HG03139 (cell line): ENCODE measurements around the gene PIP4K2C.
"Not testable (repeated sequence)": the region's sequence is repeated elsewhere in the genome, so short reads cannot be mapped to it uniquely, and the experiment has no call there.

Experiments
- ATAC-seq: cut with Tn5 transposase; IDR thresholded peaks from one replicate; pipeline ENCODE4 v1.9.1; 2021; ENCODE audit not compliant: unreplicated experiment

Gene PIP4K2C

DNA sequence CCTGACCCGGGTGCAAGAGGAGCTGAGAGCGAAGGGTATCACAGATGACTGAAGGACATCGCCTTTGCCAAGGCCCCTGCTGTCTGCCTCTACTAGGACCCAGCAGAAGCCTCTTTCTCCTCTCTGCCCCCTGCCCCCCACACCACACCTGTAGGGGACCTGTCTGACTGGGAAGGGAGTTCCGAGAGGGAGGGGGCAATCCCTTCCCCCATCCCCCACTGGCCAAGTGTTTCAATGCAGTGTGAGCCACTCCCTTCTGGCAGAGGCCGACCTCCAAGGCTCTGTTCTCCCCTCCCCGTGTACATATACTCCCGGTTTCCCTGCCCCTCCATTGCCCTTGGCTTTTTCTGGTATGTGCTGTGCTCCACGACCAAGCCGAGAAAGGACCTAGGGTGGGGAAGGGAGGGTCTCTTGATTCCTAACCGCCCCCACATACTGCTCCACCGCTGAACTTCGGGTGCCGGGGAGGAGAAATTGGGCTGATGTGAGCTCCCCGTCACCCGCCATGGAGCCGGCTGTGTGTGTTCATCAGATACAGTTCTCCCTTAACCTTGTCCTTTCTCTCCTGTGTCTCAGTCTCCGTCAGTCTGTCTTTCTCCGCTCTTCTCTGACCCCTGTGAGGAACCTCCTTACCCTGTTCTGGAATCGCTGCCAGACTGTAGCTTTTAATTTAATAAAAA, 18.2 kb downstream of the PIP4K2C start:
- ATAC-seq, result no peak

DNA sequence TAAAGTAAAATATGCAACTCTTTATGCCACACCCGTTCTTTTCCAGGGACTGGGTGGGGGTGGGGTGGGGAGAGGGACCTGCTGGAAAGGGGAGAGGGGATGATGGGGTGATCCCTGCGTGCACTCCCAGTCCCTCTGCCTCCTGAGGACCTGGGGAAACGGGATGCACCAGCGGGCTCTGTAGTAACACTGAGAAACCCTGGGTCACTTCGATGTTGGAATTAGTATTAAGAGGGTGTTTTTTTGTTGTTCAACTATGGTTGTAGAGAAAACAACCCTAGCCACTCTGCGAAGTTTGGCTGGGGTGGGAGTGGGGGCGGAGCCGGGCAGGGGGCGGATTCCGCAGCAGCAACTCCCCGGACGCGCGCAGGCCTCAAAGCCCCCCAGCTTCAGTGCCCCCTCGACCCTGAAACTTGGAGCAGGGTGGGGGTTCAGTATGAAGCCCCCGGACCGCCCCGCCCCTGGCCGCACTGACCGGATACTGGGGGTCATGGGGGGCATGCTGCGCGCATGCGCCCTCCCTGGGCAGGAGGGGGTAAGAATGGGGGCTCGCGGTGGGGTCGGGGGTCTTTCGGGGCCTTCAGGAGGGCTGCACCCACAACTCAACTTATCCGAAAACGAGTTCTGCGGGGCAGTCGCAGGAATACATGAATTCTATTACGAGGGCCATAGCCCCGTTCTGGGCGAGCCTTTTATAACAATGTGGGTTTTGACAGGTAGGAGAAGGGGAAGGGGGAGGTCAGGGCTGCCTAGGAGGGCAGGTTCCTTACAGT, 19.0 kb downstream of the PIP4K2C start:
- no peak for ATAC-seq

DNA sequence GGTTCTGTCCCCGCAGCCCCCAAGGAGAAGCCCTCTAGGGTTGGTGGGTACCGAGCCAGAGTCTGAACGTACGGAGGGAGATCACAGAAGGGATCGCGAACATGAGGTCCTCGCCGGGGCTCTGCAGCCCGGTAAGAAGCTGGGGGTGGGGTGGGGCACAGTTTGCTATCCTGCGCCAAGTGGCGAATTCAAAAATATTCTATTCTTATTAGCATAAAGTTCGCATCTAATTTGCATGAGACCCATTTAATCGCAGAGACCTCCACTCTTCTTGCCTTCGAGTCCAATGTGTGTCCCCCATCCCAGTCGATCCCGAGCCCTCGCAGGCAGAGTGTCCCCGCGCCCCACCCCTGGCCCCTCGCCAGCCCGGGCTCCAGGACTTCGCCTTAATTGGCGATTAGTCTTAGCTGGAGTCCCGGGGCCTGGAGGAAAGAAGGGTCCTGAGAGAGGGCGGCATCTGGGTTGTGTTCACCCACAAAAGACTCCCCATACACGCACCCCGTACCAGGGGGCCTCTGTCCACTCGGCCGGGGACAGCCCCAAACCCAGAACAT, 19.6 kb downstream of the PIP4K2C start:
- no peak for ATAC-seq

DNA sequence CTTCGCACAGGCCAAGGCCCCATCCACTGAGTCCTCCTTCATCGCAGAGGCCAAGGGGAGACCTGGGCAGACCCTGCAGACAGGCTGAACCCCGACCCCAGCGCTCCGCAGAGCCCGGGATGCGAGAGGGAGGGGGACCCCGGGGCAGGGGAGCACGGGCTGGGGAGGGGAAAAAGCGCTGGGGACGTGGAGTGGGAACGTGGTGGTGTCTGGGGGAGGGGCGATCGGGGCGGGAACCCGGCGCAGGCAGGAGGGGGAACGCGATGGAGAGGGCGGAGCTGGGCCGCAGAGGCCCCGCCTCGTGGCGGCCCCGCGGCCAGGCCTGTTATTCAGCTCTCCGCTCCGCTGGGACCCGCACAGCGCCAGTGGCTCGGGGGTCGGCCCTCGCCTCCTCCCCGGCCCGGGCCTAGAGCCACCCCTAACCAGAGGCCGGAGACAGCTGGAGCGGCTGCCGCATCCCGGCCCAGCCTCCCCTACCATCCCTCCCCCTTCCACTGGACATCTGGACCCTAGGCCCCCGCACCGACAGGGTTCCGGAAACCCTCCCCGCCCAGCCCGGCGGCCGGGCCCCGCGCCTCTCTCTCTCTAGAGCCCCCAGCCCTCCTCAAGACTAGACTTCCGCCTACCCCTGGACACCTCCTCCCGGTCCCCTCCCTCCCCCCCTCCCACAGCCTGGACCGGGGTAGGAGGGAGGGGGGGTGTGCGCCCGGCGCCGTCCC, 20.3 kb downstream of the PIP4K2C start, which contains the start of gene ARHGEF25:
ARHGEF25 (plus strand) TSS at position 328 of the 719 bp plus-strand sequence. CDS start 460 bp downstream, outside the sequence.
- ATAC-seq, result peak; percentile 43

DNA sequence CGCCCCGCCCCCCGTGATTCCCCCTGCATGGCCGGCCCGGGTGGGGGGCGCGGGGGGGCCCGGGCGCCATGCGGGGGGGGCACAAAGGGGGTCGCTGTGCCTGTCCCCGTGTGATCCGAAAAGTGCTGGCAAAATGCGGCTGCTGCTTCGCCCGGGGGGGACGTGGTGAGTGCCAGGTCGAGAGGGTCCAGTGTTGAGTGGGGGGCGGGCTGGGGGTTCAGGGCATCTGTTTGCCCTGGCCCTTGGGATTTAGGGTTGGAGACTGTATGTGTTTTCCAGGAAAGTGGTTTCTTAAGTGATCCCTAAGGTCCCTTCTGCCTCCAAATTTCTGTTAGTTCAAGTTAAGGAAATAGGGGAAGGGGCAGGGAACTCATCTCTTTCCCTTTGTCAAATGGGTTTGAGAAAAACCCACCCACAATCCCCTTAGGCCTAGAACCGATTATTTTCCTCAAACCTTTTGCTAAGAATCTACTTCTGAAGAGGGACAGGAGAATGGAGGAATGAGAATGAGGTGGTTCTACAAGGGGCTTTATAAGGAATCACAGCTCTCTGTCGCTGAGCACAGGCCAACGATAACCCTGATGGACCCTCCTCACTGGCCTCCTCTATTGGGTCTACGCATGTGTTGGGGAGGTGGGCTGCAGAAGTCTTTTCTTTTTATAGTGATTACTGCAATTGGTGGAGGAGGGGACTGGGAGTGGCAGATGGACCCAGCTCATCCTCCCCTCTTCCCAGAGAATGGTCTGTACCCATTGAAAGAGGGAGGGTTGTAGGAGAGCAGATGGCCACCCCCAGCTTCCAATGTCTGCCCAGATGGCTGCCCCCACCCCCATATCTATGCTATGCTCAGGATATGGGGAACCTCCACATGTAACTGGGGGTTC, 21.1 kb downstream of the PIP4K2C start:
- no peak for ATAC-seq

DNA sequence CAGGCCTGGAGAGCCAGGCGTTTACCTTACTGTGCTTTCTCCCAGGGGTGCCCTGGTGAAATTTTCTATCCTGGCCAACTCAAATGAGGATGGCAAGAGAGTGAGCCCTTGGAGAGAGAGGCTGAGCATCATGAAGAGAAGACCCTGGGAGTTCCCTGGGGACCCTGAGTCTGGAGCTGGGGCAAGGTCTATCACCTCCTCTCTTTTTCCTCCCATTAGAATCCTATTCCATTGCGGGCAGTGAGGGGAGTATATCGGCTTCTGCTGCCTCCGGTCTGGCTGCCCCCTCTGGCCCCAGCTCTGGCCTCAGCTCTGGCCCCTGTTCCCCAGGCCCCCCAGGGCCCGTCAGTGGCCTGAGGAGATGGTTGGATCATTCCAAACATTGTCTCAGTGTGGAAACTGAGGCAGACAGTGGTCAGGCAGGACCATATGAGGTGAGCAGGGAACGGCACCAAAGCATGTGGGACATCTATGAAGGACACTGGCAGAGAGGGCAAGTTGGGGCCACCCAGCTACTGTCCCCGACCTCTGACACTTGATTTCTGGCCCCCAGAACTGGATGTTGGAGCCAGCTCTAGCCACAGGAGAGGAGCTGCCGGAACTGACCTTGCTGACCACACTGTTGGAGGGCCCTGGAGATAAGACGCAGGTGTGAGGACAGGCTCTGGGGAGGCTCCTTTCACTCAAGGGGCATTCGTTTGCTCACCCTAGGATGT, 21.9 kb downstream of the PIP4K2C start:
- ATAC-seq, result no peak

DNA sequence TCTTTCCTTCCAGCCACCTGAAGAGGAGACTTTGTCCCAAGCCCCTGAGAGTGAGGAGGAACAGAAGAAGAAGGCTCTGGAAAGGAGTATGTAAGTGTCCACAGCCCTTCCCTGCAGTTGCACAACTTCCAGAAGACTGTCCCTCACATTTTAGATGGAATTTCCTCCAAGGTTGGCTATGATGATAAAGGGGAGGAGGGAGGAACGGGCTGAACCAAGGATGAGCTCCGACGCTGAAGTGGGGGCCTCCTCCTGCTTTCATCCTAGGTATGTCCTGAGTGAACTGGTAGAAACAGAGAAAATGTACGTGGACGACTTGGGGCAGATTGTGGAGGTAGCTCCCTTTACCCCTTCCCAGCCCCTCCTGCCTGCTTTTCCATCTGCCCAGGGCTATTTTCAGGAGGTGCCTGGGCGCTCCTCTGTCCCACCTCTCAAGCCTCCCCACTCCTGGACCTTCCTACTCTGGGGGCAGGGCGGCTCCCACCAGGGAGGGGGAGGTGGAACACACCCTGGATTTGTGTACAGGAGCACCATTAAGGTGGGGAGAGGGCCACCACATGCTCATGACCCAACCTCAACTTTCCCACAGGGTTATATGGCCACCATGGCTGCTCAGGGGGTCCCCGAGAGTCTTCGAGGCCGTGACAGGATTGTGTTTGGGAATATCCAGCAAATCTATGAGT, 22.6 kb downstream of the PIP4K2C start:
- no peak for ATAC-seq

DNA sequence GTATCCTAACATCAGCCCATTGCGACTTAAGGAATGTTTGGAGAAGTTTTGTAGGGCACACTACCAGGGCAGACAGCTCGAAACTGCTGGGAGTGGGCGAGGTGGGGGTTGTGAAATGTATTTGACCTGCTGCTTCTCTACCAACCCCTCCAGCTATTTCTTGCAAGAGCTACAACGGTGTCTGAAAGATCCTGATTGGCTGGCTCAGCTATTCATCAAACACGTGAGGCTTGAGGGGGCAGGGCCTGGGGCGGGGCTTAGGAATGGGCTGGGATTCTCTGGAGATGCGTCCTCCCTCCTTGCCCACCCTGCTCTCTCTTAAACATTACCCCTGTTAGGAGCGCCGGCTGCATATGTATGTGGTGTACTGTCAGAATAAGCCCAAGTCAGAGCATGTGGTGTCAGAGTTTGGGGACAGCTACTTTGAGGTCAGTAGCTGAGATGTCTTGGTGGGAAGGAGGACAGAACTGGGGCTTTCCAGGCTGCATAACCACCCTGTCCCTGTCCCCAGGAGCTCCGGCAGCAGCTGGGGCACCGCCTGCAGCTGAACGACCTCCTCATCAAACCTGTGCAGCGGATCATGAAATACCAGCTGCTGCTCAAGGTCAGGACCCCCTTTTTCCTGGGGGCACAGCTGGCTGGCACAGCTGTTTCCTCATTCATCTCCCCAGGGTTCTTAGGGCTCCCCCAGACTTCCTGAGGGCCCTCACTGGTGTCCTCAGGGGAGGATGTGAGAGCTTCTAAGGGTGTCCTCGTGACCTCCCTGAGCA, 23.4 kb downstream of the PIP4K2C start:
- ATAC-seq, result no peak

DNA sequence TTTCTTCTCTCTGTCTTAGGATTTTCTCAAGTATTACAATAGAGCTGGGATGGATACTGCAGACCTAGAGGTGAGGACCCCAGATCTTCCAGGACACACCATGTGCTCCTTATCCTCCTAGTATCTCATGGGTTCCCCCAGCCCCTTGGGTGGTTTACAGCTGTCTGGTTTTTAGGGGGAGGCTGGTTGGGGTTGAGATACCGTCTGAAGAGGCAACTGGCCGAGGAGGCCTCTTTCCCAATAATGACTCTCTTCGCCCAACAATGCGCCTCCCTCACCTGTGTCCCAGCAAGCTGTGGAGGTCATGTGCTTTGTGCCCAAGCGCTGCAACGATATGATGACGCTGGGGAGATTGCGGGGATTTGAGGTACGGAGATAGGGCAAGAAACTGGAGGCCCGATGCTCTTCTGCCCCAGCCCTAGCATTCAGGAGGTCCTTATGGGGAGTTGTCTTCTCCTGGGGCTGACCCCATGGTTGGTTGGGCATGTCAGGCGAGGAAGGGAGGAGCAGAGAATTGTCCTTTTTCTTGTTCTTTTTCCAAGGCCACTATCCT, 24.0 kb downstream of the PIP4K2C start:
- ATAC-seq, result no peak

DNA sequence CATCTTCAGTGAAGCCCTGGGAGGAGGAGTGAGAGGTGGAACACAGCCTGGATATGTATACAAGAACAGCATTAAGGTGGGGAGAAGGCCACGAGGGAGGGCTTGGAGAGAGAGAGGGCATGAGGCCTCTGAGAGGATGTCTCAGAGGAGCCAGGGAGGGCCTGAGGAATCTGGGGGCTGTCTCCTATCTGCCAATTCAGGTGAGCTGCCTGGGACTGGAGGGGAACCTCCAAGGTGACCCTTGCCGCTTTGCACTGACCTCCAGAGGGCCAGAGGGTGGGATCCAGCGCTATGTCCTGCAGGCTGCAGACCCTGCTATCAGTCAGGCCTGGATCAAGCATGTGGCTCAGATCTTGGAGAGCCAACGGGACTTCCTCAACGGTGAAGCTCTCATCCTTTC, 24.6 kb downstream of the PIP4K2C start:
- ATAC-seq, result no peak

DNA sequence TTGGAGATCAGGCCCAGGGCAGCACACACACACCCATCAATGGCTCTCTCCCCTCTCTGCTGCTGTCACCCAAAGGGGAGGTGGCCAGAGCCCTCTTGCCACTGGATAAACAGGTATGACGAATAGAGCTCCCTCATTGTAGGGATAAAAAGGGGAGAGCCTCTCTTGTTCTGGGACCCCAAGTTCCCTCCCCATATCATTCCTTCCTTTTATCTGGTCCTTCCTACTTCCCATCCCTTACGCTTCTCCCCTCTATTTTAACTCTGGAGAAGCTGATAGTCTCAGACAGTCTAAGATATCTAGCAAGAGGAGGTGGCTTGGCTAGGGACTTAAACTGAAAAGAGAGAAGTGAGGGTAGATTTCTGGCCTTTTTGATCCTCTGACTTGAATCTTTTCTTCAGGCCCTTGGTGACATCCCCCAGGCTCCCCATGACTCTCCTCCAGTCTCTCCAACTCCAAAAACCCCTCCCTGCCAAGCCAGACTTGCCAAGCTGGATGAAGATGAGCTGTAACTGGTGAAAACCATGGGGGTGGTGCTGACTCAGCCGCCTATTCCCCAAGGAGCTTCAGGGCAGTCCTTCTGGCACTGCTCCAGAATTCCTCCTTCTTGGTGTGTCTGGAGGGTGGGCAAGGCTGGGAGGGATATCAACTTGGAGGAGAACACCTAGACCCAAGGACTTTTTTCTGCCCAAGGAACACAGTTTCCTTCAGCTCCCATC, 25.6 kb downstream of the PIP4K2C start:
- no peak for ATAC-seq

DNA sequence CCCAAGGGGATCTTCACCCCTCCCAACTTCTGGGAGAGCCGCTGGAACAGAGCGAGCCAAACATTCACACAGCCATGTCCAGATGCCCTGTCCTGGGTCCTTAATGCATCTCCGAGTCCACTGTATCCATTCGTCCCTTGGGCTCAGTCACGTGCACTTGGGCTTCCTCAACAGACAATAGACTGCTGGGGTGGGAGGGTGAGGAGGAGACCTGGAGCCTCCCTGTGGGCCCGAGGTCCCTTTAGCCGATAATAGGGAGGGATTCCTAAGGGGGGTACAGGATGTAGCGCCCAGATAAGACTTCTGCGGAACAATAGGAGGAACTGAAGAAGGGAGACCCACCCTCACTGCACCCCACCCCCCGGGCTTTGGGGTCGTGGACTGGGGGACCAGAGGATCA, 26.9 kb downstream of the PIP4K2C start:
- no peak for ATAC-seq

DNA sequence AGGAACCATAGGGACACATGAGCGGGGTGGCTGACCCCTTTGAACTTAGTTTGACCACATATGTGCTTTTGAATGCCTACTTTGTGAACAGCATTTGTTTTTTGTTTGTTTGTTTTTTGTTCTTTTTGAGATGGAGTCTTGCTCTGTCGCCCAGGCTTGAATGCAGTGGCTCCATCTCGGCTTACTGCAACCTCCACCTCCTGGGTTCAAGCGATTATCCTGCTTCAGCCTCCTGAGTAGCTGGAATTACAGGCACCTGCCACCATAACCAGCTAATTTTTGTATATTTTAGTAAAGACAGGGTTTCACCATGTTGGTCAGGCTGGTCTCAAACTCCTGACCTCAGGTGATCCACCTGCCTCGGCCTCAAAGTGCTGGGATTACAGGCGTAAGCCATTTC, 27.4 kb downstream of the PIP4K2C start:
- ATAC-seq, result not testable (repeated sequence)

DNA sequence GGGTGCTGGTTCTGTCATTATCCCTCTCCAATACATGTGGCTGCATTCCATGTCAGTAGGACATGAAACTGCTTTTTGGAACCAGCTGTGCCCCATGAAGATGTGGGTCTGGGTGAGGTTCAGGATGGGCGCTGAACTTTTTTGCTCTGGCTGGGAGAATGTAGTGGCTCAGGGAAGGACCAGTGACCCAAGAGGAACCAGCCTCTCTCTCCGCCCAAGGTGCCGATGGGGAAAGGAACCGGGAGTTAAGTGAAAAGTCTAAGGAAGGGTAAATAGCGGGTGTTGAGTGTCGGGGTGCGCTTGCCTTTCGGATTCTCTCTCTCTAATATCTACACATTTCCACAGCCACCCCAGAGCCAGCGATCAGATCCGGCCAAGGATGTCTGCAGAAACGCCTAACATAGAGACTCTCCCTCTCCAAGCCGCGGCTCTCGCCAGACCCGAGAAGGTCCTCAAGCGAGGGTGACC, 28.0 kb downstream of the PIP4K2C start:
- ATAC-seq, result no peak

DNA sequence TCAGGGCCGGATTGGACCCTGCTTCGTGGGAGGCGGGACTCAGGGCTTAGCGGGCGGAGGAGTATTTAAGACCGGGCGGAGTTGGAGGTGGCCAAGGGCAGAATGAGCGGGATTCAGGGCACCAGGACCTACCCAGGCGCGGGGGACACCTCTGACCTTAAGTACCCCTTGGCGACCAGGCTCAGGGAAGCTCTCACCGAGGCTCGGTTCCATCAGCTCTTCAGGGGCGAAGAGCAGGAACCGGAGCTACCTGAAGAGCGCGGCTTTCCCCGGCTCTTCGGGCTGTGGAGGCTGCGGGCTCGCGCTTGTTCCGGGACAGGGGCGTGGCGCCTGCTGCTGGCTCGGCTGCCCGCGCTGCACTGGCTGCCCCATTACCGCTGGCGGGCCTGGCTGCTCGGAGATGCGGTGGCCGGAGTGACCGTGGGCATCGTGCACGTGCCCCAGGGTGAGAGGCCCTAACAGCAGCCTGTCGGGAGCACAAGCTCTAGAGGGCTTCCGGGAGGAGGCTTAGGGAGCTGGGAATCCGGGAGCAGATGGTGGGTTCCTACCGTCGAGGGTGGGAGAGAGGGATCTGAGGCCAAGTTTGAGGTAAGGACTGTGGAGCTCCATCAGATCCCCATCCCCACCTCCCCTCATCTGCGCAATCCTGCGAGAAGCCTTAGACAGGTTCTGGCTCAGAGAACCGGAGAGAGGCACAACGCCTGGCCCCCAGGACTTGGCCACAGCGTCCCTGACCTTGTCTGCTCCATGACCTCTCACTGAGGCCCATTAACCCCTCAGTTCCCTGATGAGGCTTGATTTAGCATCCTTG, 28.6 kb downstream of the PIP4K2C start:
- no peak for ATAC-seq

DNA sequence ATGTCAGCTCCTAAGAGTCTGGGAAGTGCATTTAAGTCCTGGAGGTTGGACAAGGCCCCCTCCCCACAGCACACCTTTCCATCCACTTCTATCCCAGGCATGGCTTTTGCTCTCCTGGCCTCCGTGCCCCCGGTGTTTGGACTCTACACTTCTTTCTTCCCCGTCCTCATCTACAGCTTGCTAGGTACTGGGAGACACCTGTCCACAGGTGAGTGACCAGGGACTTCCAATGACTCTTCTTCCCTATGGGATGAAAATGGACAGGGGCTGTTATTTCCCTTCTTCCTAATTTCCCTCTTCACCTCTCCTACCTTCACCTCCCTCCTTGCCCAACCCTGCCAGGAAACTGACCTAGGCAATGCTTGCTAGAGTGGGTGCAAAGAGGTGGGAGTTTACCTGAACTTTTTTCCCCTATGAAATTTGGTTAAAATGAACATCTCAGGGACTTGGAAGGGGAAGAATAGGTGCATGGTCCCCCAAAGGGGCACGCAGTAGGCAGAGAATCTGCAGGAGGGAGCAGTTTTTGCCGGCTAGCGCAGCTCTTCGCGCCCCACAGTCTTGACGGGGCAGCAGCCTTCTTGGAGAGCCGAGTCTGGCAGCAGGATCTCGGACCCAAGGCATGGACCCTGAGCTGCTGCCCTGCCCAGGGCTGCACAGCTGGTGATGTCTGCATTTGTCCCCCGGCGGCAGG, 29.4 kb downstream of the PIP4K2C start:
- ATAC-seq, result no peak
